ENCODE data around the gene KRT6A.

Gene KRT6A

DNA sequence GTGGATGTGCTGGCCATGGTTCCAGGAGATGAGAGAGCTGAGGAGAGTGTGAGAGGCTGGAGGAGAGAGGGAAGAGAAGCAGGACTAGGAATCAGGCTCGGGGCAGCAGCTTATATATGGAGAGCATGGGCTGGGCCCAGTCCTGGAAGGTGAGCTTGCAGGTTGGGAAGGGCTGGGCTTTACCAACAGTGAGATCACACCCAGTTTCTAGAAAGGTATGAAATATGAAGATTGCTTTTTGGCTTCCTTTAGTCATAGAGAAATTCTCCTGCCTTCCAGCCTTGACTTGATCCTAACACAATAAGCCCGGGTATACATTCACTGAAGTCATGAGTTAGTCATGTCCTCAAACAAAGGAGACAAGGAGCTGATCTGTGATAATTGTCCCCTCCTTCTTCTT is at the start of gene KRT6A:
Gene KRT6A (minus strand): TSS at position 86 of the 400 bp plus-strand sequence. CDS start 69 bp downstream, at position 17.
- TF ChIP-seq, protein P1, sequence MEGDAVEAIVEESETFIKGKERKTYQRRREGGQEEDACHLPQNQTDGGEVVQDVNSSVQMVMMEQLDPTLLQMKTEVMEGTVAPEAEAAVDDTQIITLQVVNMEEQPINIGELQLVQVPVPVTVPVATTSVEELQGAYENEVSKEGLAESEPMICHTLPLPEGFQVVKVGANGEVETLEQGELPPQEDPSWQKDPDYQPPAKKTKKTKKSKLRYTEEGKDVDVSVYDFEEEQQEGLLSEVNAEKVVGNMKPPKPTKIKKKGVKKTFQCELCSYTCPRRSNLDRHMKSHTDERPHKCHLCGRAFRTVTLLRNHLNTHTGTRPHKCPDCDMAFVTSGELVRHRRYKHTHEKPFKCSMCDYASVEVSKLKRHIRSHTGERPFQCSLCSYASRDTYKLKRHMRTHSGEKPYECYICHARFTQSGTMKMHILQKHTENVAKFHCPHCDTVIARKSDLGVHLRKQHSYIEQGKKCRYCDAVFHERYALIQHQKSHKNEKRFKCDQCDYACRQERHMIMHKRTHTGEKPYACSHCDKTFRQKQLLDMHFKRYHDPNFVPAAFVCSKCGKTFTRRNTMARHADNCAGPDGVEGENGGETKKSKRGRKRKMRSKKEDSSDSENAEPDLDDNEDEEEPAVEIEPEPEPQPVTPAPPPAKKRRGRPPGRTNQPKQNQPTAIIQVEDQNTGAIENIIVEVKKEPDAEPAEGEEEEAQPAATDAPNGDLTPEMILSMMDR (IDR thresholded peaks at IDR 0.05; ENCODE audit: low read depth, low read length, missing control alignments), result no peak
- no peak for DNase-seq (ENCODE audit: low read depth)
- no peak within 1 kb of the TSS for H3K4me3 ChIP-seq (ENCODE audit: low read depth, low read length)
- in situ Hi-C loops (cut with HindIII; ENCODE audit: low sequenced_read_pairs), result no loop called here

DNA sequence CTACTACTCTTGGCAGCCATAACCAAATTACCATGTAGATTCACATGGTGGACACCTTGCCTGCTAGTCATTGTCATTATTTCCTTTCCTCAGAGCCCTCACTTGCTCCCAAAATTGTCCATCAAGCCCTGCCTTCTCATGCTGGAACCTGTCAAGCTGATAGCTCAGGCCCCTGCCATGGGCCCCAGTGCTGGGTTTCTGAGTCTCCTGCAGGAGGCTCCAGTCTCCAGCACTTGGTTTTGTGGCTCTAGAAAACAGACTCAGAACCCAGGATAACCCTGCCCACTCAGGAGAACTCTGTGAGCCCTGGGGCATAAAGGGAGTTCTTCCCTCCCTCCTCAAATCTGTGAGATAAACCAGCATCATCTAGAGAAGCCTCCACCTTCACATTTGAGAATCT is 49.1 kb upstream of the KRT6A start:
- in situ Hi-C loops (cut with HindIII; ENCODE audit: low sequenced_read_pairs), result no loop called here
- no peak overlapping the region for H3K4me3 ChIP-seq (ENCODE audit: low read depth, low read length)
- DNase-seq (ENCODE audit: low read depth), result no peak
- TF ChIP-seq, protein P1 (IDR thresholded peaks at IDR 0.05; ENCODE audit: low read depth, low read length, missing control alignments), result no peak

DNA sequence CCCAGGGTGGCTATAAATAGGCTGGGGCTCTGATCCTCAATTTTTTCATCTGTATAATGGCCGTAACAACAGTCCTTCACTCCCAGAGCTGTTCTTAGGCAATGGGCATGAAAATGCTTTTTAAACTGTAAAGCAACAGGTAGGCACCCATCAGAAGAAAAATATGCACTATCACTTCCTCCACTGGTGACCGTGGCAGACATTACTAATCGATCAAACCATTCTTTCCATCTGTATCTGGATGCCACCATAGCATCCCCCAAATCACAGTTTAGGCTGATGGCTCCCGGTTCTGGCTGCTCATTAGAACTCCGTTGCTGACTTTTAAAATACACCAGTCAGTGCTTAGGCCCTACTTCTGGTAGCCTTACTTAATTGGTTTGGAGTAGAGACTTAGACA is 48.7 kb upstream of the KRT6A start:
- no peak for DNase-seq (ENCODE audit: low read depth)
- TF ChIP-seq, protein P1 (IDR thresholded peaks at IDR 0.05; ENCODE audit: low read depth, low read length, missing control alignments), result no peak
- in situ Hi-C loops (cut with HindIII; ENCODE audit: low sequenced_read_pairs), result no loop called here
- H3K4me3 ChIP-seq (ENCODE audit: low read depth, low read length), result no peak overlapping the region

DNA sequence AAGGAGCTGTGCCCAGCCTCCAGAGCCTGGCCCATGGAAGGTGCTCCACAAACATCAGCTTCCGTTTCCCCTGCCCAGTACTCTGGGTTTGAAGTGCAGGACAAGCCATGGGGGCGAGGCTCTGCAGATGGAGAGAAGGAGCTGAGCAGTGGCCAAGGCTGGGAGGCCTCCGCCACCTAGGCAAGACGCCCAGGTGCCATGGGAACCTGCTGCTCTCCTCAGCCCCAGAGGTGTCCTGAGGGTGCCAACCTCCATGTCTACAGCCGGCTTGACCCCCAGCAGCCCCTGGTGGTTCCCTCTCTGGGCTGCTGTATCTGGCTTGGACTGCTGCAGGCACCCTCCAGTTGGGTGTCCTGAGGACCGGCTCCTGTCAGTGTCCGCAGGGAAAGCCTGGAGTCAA is 47.5 kb upstream of the KRT6A start:
- TF ChIP-seq, protein P1 (IDR thresholded peaks at IDR 0.05; ENCODE audit: low read depth, low read length, missing control alignments), result no peak
- DNase-seq (ENCODE audit: low read depth), result no peak
- in situ Hi-C loops (cut with HindIII; ENCODE audit: low sequenced_read_pairs), result no loop called here
- no peak overlapping the region for H3K4me3 ChIP-seq (ENCODE audit: low read depth, low read length)

DNA sequence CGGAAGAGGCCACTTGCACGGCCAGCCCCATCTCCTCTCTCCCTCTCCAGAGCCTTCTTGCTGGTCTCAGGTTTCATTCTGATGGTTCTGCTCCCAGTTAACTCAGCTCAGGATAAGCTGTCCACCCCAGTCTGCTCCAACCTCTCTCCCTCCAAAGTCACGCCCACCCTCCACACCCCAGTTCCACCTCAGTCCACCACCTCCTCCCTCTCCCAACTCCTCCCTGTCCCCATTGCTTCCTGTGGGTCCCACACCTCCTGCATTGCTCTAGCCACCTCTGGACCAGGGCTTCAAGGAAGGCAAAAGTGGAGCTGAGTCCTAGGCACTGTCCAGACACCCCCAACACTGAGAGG is 46.7 kb upstream of the KRT6A start:
- H3K4me3 ChIP-seq (ENCODE audit: low read depth, low read length), result no peak overlapping the region
- in situ Hi-C loops (cut with HindIII; ENCODE audit: low sequenced_read_pairs), result no loop called here
- DNase-seq (ENCODE audit: low read depth), result no peak
- TF ChIP-seq, protein P1 (IDR thresholded peaks at IDR 0.05; ENCODE audit: low read depth, low read length, missing control alignments), result no peak

DNA sequence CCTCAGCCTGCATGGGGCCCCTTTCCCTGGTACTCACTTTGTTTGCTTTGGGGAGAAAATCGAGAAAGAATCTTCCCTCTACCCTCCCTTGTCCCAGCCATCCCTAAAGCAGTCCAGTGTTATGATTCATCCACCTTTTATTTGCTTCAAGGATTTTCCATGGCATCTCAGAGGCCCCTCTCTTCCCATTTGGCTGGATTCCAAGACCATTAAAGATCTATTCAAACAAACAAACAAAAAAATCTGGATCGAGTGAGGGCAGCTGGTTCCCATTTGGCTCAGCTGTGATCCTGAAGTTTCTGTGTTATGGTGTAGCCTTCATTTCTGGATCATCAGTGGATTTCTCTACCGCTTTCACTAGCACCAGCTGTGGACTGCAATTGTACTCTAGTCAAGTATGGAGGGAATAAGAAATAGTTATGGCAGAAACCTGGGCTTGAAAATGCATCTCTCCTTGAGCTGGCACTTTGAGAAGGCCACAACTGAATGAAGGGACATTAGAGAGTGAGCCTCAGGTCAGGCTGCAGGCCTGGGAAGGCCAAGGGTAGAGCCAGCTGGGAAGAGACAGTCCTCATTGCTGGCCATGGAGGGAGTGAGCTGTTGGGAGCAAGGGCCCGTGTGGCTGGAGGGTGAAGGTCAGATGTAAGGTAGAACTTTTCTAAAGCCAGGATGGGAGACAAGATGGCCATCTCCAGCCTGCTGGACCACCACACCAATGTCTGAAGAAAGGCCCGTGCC is 46.2 kb upstream of the KRT6A start:
- DNase-seq (ENCODE audit: low read depth), result peak; percentile 13
- in situ Hi-C loops (cut with HindIII; ENCODE audit: low sequenced_read_pairs), result no loop called here
- no peak overlapping the region for H3K4me3 ChIP-seq (ENCODE audit: low read depth, low read length)
- TF ChIP-seq, protein P1 (IDR thresholded peaks at IDR 0.05; ENCODE audit: low read depth, low read length, missing control alignments), result no peak
